ENCODE measurements around the gene C17orf113. TPM values are rescaled to one million over a fixed set of nuclear protein-coding genes. Genes with fewer than 3 reads are reported as not detected.

Gene C17orf113
- total and polyA plus RNA-seq, 5 donors from 2014 or later, result 0.09 to 0.46 (median 0.33) TPM

DNA sequence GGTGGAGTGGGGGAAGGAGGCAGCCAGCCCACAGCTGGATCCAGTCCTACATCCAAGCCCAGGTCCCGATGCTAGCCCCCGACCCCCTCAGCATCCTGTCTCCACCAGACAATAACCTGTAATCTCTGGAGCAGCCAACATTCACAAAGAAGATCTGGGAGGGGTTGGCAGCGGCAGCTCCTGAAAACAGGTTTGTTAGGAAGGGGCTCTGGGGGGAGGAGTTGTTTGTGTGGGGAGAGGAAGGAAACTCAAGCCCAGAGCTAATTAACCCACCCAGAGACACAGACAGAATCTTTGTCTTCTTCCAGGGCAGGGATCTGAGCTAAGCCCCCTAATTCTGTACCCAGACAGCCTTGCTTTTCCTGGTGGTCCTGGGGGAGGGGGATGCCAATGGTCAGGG lies 4.6 kb upstream of the C17orf113 start:
- no peak for ATAC-seq (ENCODE audit: low read depth in 2 of 2)
- Histone ChIP-seq H3K27ac (ENCODE audit: insufficient read depth, low read length, poor library complexity, severe bottlenecking) (no peak overlapping the region), H3K9me3 (ENCODE audit: control insufficient read depth in 2 of 2, low read length in 2 of 2) (no peaks in the 10 kb centered on the region), H3K36me3 (ENCODE audit: control insufficient read depth, insufficient read depth, low read length) (no peaks in the 10 kb centered on the region), H3K4me3 (ENCODE audit: low read depth, low read length) (no peak overlapping the region), H3K4me1 (ENCODE audit: control insufficient read depth, insufficient read depth, low read length, poor library complexity, severe bottlenecking) (peaks cover 8% of the 10 kb centered on the region), H3K27me3 (ENCODE audit: control insufficient read depth, insufficient read depth, low read length) (peaks cover 4% of the 10 kb centered on the region)
- Mint-ChIP-seq H3K4me1 (peaks cover 0 to 7% (median 1%) of the 10 kb centered on the region in 4 donors), H3K36me3 (no peaks in the 10 kb centered on the region), H3K27ac (no peak overlapping the region), H3K4me3 (no peak overlapping the region), H3K9me3 (peaks cover 0 to 5% (median 0%) of the 10 kb centered on the region in 7 donors), H3K27me3 (peaks cover 34% of the 10 kb centered on the region)
- no peak for DNase-seq

DNA sequence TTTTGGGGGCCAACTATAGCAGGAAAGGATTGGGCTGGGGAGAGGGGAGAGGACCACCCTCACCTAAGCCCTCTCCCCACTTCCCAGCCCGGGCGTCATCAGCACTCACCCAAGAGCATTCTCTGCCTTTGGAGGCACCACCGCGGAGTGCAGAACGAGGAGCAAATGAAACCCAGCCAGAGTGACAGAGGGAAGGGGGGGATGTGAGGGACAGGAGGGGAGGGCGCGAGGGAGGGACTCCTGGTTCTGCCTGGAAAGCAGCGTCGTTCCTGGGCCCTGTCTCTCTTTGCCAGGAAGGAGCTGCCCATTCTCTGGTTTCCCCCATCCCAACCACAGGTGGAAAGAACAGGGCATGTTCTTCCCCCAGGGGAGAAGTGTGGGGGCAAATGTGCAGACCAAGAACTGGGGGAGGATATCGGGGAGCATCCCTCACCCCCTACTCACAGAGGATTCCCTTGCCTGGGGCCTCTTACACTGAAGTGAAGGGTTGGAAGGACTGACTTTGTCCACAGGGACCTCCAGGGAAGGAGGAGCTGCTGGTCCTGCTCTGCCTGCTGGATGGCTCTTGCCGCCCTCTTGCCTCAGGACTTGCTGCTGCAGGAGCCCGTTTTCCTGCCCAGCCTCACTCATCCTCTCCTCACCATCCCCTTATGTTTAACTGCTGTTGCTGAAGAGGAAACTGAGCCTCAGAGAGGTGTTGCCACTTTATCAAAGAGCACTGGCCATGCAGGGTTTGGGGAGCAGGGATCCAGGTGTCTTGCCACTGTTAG lies 3.5 kb upstream of the C17orf113 start:
- Mint-ChIP-seq H3K4me3 (no peak overlapping the region), H3K4me1 (peaks cover 0 to 11% (median 0%) of the 10 kb centered on the region in 4 donors), H3K27ac (no peak overlapping the region), H3K9me3 (peaks cover 0 to 5% (median 0%) of the 10 kb centered on the region in 7 donors), H3K36me3 (no peaks in the 10 kb centered on the region), H3K27me3 (peaks cover 43% of the 10 kb centered on the region)
- Histone ChIP-seq H3K36me3 (ENCODE audit: control insufficient read depth, insufficient read depth, low read length) (no peaks in the 10 kb centered on the region), H3K4me1 (ENCODE audit: control insufficient read depth, insufficient read depth, low read length, poor library complexity, severe bottlenecking) (peaks cover 11% of the 10 kb centered on the region), H3K27ac (ENCODE audit: insufficient read depth, low read length, poor library complexity, severe bottlenecking) (no peak overlapping the region), H3K9me3 (ENCODE audit: control insufficient read depth in 2 of 2, low read length in 2 of 2) (no peaks in the 10 kb centered on the region), H3K27me3 (ENCODE audit: control insufficient read depth, insufficient read depth, low read length) (peaks cover 11% of the 10 kb centered on the region), H3K4me3 (ENCODE audit: low read depth, low read length) (no peak overlapping the region)
- DNase-seq (no peak), ATAC-seq (ENCODE audit: low read depth in 2 of 2) (no peak)

DNA sequence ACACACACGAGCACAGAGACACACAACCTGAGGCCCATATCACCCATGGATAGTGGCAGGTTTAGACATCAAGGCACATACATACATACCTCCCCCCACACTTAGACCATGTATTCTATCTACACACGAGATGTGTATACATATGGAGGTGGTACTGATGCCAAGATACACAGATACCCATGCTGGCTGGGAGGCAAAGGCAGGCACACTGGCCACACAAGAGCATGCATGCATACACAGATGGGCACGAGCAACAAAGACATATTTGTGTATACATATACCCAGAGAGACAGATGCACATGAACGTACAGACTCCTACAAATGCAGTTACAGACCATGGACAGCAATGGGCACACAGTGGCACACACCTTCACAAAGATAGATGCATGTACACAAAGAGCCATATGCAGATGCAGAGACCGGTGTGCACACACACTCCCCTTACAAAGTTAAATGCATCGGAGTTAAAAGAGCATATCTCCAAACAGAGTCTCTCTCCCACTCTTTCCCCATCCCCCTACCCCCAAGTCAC lies 2.0 kb upstream of the C17orf113 start:
- H3K4me3 Mint-ChIP-seq, result no peak overlapping the region

DNA sequence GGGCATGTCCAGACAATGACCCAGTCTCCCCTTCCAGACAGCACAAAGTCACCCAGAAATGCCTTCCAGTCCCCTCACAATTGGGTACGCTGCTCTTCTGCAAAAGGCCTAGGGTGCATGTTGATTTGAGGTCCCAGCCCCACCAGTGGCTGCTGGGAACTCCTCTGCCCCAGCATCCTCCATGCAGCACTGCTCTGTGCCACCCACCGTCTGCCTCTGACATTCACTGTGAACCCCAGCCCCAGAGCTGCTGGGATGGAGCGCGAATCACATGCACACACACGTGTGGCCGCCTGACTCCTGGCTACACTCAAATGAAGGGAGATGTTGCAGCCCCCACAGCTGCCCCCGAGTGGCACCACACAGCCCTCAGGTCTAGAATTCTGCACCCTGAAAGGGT lies 1.2 kb upstream of the C17orf113 start:
- no peak overlapping the region for H3K27ac Mint-ChIP-seq
- peaks cover 0 to 11% (median 0%) of the 10 kb centered on the region in 4 donors for H3K4me1 Mint-ChIP-seq
- Histone ChIP-seq H3K36me3 (ENCODE audit: control insufficient read depth, insufficient read depth, low read length) (no peaks in the 10 kb centered on the region), H3K4me3 (ENCODE audit: low read depth, low read length) (no peak overlapping the region), H3K27ac (ENCODE audit: insufficient read depth, low read length, poor library complexity, severe bottlenecking) (no peak overlapping the region), H3K27me3 (ENCODE audit: control insufficient read depth, insufficient read depth, low read length) (peaks cover 11% of the 10 kb centered on the region), H3K4me1 (ENCODE audit: control insufficient read depth, insufficient read depth, low read length, poor library complexity, severe bottlenecking) (peaks cover 11% of the 10 kb centered on the region), H3K9me3 (ENCODE audit: control insufficient read depth in 2 of 2, low read length in 2 of 2) (no peaks in the 10 kb centered on the region)
- peaks cover 54% of the 10 kb centered on the region for H3K27me3 Mint-ChIP-seq
- no peak for ATAC-seq (ENCODE audit: low read depth in 2 of 2)
- H3K9me3 Mint-ChIP-seq, result peaks cover 0 to 5% (median 0%) of the 10 kb centered on the region in 7 donors
- no peak for DNase-seq
- peak overlapping the region in 2 of 4 donors; percentile 65 to 84 for H3K4me3 Mint-ChIP-seq
- H3K36me3 Mint-ChIP-seq, result no peaks in the 10 kb centered on the region

More for the DNA sequence above, 2.0 kb upstream of the C17orf113 start:
- Histone ChIP-seq H3K9me3 (ENCODE audit: control insufficient read depth in 2 of 2, low read length in 2 of 2) (no peaks in the 10 kb centered on the region), H3K36me3 (ENCODE audit: control insufficient read depth, insufficient read depth, low read length) (no peaks in the 10 kb centered on the region), H3K27ac (ENCODE audit: insufficient read depth, low read length, poor library complexity, severe bottlenecking) (no peak overlapping the region), H3K4me3 (ENCODE audit: low read depth, low read length) (no peak overlapping the region), H3K4me1 (ENCODE audit: control insufficient read depth, insufficient read depth, low read length, poor library complexity, severe bottlenecking) (peaks cover 11% of the 10 kb centered on the region), H3K27me3 (ENCODE audit: control insufficient read depth, insufficient read depth, low read length) (peaks cover 11% of the 10 kb centered on the region)
- Mint-ChIP-seq H3K9me3 (peaks cover 0 to 5% (median 0%) of the 10 kb centered on the region in 7 donors), H3K27ac (no peak overlapping the region), H3K27me3 (peaks cover 54% of the 10 kb centered on the region), H3K4me1 (peaks cover 0 to 11% (median 0%) of the 10 kb centered on the region in 4 donors), H3K36me3 (no peaks in the 10 kb centered on the region)
- ATAC-seq (ENCODE audit: low read depth in 2 of 2), result no peak
- DNase-seq, result no peak

DNA sequence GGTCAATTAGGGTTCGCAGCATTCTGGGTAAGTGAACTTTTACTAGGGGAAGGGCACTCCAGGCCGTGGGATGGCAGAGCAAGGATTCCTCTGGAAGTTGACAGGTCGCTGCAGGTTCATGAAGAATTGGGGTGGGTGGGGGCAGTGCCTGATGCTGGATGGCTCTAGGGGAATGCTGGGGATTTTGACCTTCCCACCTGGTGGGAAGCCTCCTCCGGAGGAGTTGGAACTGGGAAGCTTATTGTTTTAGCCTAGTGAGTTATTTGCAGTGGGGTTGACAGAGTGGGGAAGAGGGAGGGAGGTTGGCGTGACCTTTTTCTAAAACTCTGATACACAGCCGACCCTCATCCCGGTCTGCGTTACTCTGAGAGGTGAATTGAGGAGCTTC lies 606 bp upstream of the C17orf113 start:
- Mint-ChIP-seq H3K9me3 (peaks cover 0 to 5% (median 0%) of the 10 kb centered on the region in 7 donors), H3K4me1 (peaks cover 0 to 11% (median under 1%) of the 10 kb centered on the region in 4 donors), H3K27me3 (peaks cover 52% of the 10 kb centered on the region), H3K27ac (peak overlapping the region in 2 of 3 donors; percentile 23 to 86), H3K36me3 (no peaks in the 10 kb centered on the region), H3K4me3 (peak overlapping the region in 3 of 4 donors; percentile 84 to 92 (median 87))
- Histone ChIP-seq H3K4me3 (ENCODE audit: low read depth, low read length) (no peak overlapping the region), H3K36me3 (ENCODE audit: control insufficient read depth, insufficient read depth, low read length) (no peaks in the 10 kb centered on the region), H3K27ac (ENCODE audit: insufficient read depth, low read length, poor library complexity, severe bottlenecking) (no peak overlapping the region), H3K4me1 (ENCODE audit: control insufficient read depth, insufficient read depth, low read length, poor library complexity, severe bottlenecking) (peaks cover 11% of the 10 kb centered on the region), H3K9me3 (ENCODE audit: control insufficient read depth in 2 of 2, low read length in 2 of 2) (no peaks in the 10 kb centered on the region), H3K27me3 (ENCODE audit: control insufficient read depth, insufficient read depth, low read length) (peaks cover 11% of the 10 kb centered on the region)
- DNase-seq, result no peak
- ATAC-seq (ENCODE audit: low read depth in 2 of 2), result no peak

DNA sequence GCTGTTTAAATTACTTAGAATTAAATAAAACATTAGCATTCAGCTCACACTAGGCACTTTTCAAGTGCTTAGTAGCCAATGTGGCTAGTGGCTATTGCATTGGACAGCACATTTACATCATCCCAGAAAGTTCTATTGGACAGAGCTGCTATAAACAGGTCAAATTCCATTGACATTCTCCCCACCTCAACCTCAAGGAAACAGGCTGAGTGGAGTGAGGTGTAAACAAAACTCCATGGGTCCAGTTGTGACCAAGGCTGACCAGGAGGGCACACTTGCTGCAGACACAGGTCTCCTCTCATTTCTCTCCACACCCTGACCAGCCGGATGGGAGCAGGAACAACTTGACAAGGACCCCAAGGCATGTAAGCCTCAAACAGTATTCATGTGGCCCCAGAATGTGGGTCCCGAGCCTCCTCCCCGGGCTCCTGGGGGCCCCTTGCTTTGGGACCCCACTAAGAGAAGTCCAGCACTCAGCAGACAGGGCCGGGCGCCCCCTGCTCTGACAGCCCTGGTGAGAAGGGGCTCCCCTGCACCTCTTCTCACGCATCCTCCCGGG lies 488 bp downstream of the C17orf113 start:
- peak overlapping the region; percentile 35 to 88 (median 86) for H3K4me3 Mint-ChIP-seq
- Histone ChIP-seq H3K27ac (ENCODE audit: insufficient read depth, low read length, poor library complexity, severe bottlenecking) (no peak overlapping the region), H3K36me3 (ENCODE audit: control insufficient read depth, insufficient read depth, low read length) (no peaks in the 10 kb centered on the region), H3K4me3 (ENCODE audit: low read depth, low read length) (peak overlapping the region; percentile 13), H3K4me1 (ENCODE audit: control insufficient read depth, insufficient read depth, low read length, poor library complexity, severe bottlenecking) (peaks cover 11% of the 10 kb centered on the region), H3K9me3 (ENCODE audit: control insufficient read depth in 2 of 2, low read length in 2 of 2) (no peaks in the 10 kb centered on the region), H3K27me3 (ENCODE audit: control insufficient read depth, insufficient read depth, low read length) (peaks cover 11% of the 10 kb centered on the region)
- H3K4me1 Mint-ChIP-seq, result peaks cover 0 to 11% (median 3%) of the 10 kb centered on the region in 4 donors
- ATAC-seq (ENCODE audit: low read depth in 2 of 2), result no peak
- peak overlapping the region in 1 of 3 donors; percentile 59 for H3K27ac Mint-ChIP-seq
- H3K9me3 Mint-ChIP-seq, result peaks cover 0 to 3% (median 0%) of the 10 kb centered on the region in 7 donors
- peaks cover 49% of the 10 kb centered on the region for H3K27me3 Mint-ChIP-seq
- no peak for DNase-seq
- no peaks in the 10 kb centered on the region for H3K36me3 Mint-ChIP-seq

DNA sequence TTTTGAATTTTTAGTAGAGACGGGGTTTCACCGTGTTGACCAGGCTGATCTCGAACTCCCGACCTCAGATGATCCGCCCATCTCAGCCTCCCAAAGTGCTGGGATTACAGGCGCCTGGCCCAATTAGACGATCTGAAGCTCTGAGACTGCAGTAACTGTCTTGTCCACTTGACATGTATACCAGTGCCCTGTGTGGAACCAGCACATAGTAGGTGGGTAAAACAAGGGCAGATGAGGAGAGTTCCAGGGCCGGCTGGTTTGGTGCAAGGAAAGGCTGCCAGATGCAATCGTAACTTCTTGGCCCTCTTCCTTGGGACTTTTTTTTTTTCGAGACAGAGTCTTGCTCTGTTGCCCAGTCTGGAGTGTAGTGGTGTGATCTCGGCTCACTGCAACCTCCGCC lies 3.1 kb downstream of the C17orf113 start:
- H3K4me3 ChIP-seq (ENCODE audit: low read depth, low read length), result no peak overlapping the region
- DNase-seq, result no peak
- H3K4me1 Mint-ChIP-seq, result peaks cover 0 to 11% (median 3%) of the 10 kb centered on the region in 4 donors

More for the DNA sequence above, 3.1 kb downstream of the C17orf113 start:
- Mint-ChIP-seq H3K27me3 (peaks cover 40% of the 10 kb centered on the region), H3K27ac (no peak overlapping the region), H3K36me3 (no peaks in the 10 kb centered on the region), H3K4me3 (no peak overlapping the region), H3K9me3 (peaks cover 0 to 2% (median 0%) of the 10 kb centered on the region in 7 donors)
- ATAC-seq (ENCODE audit: low read depth in 2 of 2), result no peak
- H3K4me1 ChIP-seq (ENCODE audit: control insufficient read depth, insufficient read depth, low read length, poor library complexity, severe bottlenecking), result peaks cover 11% of the 10 kb centered on the region
- no peaks in the 10 kb centered on the region for H3K9me3 ChIP-seq (ENCODE audit: control insufficient read depth in 2 of 2, low read length in 2 of 2)
- H3K36me3 ChIP-seq (ENCODE audit: control insufficient read depth, insufficient read depth, low read length), result no peaks in the 10 kb centered on the region
- no peak overlapping the region for H3K27ac ChIP-seq (ENCODE audit: insufficient read depth, low read length, poor library complexity, severe bottlenecking)
- peaks cover 8% of the 10 kb centered on the region for H3K27me3 ChIP-seq (ENCODE audit: control insufficient read depth, insufficient read depth, low read length)

Data from CD4-positive, CD25-positive, alpha-beta regulatory T cell (primary cell).